Spinal cord (tissue), 10 donors: Measurements from ENCODE around the gene PKNOX2. TPM values are rescaled to one million over a fixed set of nuclear protein-coding genes. Genes with fewer than 3 reads are reported as not detected.

Experiments used
- DNase-seq, 6 donors: peaks; one replicate each; pipeline versions ENCODE4 v3.0.0 to v3.0.0-alpha.2; 2013 to 2015; ENCODE audit warnings: low spot score in 6 of 6, low read depth in 4 of 6
- H3K27ac ChIP-seq: one replicate; pipeline ENCODE4 v1.5.1; 2013; ENCODE audit warnings: low read depth, low read length, control low read depth
- H3K27me3 ChIP-seq: one replicate; pipeline ENCODE4 v1.6.1; 2013; ENCODE audit warnings: low read length; ENCODE audit not compliant: control insufficient read depth, insufficient read depth
- H3K36me3 ChIP-seq: one replicate; pipeline ENCODE4 v1.6.1; 2013; ENCODE audit warnings: low read length; ENCODE audit not compliant: control insufficient read depth, insufficient read depth
- H3K4me1 ChIP-seq: one replicate; pipeline ENCODE4 v1.6.1; 2013; ENCODE audit warnings: low read length; ENCODE audit not compliant: control insufficient read depth, insufficient read depth
- H3K4me3 ChIP-seq: one replicate; pipeline ENCODE4 v1.5.1; 2013; ENCODE audit warnings: low read depth, low read length, control low read depth
- H3K9me3 ChIP-seq: one replicate; pipeline ENCODE4 v1.6.1; 2013; ENCODE audit warnings: low read length; ENCODE audit not compliant: control insufficient read depth, insufficient read depth
- WGBS: methylation state at CpG from one replicate; pipeline ENCODE4 v1.1.5; 2013; ENCODE audit warnings: missing lambda C conversion rate; ENCODE audit not compliant: insufficient coverage; 5-methylcytosine and 5-hydroxymethylcytosine counted together
- polyA plus RNA-seq, 2 donors: library from polyadenylated mRNA; unstranded; fragments of 120-200 nt; gene quantifications; one replicate each; pipeline ENCODE4 v1.2.1, GENCODE V29; 2013; ENCODE audit not compliant: insufficient read length in 2 of 2
- total RNA-seq, 2 donors: library from RNA; depleted of rRNA in 1 of 2; stranded (reverse); fragments of 120-200 nt in 1 of 2; fragments of >200 nt in 1 of 2; gene quantifications; one replicate each; pipeline versions ENCODE4 v1.2.3 to v1.2.4, GENCODE V29; 2013 to 2014
- donor health status: healthy.

PKNOX2 gene
- total and polyA plus RNA-seq, 4 donors = 10.6 to 41.2 (median 26.6) TPM

GRCh38 chr11:125315079-125315740 lies 150.7 kb downstream of the PKNOX2 start:
- Histone ChIP-seq H3K36me3 (peaks cover 3% of the 10 kb centered on the region), H3K4me3 (no peak overlapping the region), H3K9me3 (no peaks in the 10 kb centered on the region), H3K4me1 (peaks cover 31% of the 10 kb centered on the region), H3K27ac (peak overlapping the region; percentile 7), H3K27me3 (no peaks in the 10 kb centered on the region)
- WGBS = 32% methylated on average over 6 of the region's 7 CpGs
- DNase-seq = peak in 2 of 6 donors; percentile 78 to 94

- peaks cover 3% of the 10 kb centered on the region for H3K36me3 ChIP-seq
- no peak for DNase-seq
- no peak overlapping the region for H3K4me3 ChIP-seq
- H3K27me3 ChIP-seq = no peaks in the 10 kb centered on the region
- H3K27ac ChIP-seq = no peak overlapping the region
- peaks cover 35% of the 10 kb centered on the region for H3K4me1 ChIP-seq
- 33% methylated on average over 1 of the region's 2 CpGs for WGBS
- H3K9me3 ChIP-seq = no peaks in the 10 kb centered on the region
These were observed 152.9 kb downstream of the PKNOX2 start for GRCh38 chr11:125317416-125317815.

- H3K4me3 ChIP-seq = no peak overlapping the region
- no peak overlapping the region for H3K27ac ChIP-seq
- H3K9me3 ChIP-seq = no peaks in the 10 kb centered on the region
- peaks cover 19% of the 10 kb centered on the region for H3K4me1 ChIP-seq
- no peaks in the 10 kb centered on the region for H3K27me3 ChIP-seq
- H3K36me3 ChIP-seq = no peaks in the 10 kb centered on the region
- no peak for DNase-seq
- no CpG with 5 or more reads among the region's 1 CpG for WGBS
These were observed 155.1 kb downstream of the PKNOX2 start for GRCh38 chr11:125319649-125320048.

GRCh38 chr11:125320347-125321076 lies 156.0 kb downstream of the PKNOX2 start:
- Histone ChIP-seq H3K27ac (no peak overlapping the region), H3K36me3 (no peaks in the 10 kb centered on the region), H3K9me3 (no peaks in the 10 kb centered on the region), H3K4me3 (no peak overlapping the region), H3K27me3 (no peaks in the 10 kb centered on the region), H3K4me1 (peaks cover 12% of the 10 kb centered on the region)
- 67% methylated on average over 1 of the region's 4 CpGs for WGBS
- DNase-seq = no peak

- Histone ChIP-seq H3K9me3 (no peaks in the 10 kb centered on the region), H3K36me3 (no peaks in the 10 kb centered on the region), H3K4me1 (peaks cover 13% of the 10 kb centered on the region), H3K4me3 (no peak overlapping the region), H3K27ac (no peak overlapping the region), H3K27me3 (no peaks in the 10 kb centered on the region)
- WGBS = 95% methylated on average over 7 of the region's 8 CpGs
- no peak for DNase-seq
These were observed 157.7 kb downstream of the PKNOX2 start for GRCh38 chr11:125322289-125322688.

- no peak for DNase-seq
- Histone ChIP-seq H3K27ac (no peak overlapping the region), H3K27me3 (no peaks in the 10 kb centered on the region), H3K4me1 (peaks cover 28% of the 10 kb centered on the region), H3K9me3 (no peaks in the 10 kb centered on the region), H3K36me3 (no peaks in the 10 kb centered on the region), H3K4me3 (no peak overlapping the region)
- no CpG with 5 or more reads among the region's 3 CpGs for WGBS
These were observed 160.6 kb downstream of the PKNOX2 start for GRCh38 chr11:125325196-125325595.

GRCh38 chr11:125326126-125326525 lies 161.6 kb downstream of the PKNOX2 start:
- Histone ChIP-seq H3K4me1 (peaks cover 31% of the 10 kb centered on the region), H3K4me3 (no peak overlapping the region), H3K36me3 (no peaks in the 10 kb centered on the region), H3K9me3 (no peaks in the 10 kb centered on the region), H3K27ac (no peak overlapping the region), H3K27me3 (no peaks in the 10 kb centered on the region)
- 96% methylated on average over 4 of the region's 4 CpGs for whole genome bisulfite sequencing
- no peak for DNase-seq

- DNase-seq = peak in 1 of 6 donors; percentile 55
- Histone ChIP-seq H3K4me1 (peaks cover 36% of the 10 kb centered on the region), H3K27ac (no peak overlapping the region), H3K9me3 (no peaks in the 10 kb centered on the region), H3K27me3 (no peaks in the 10 kb centered on the region), H3K36me3 (peaks cover under 1% of the 10 kb centered on the region), H3K4me3 (no peak overlapping the region)
- WGBS = 56% methylated on average over 5 of the region's 7 CpGs
These were observed 163.1 kb downstream of the PKNOX2 start for GRCh38 chr11:125327518-125328224.

GRCh38 chr11:125328225-125328580 lies 163.7 kb downstream of the PKNOX2 start:
- DNase-seq = no peak
- 100% methylated on average over 1 of the region's 1 CpG for WGBS
- no peaks in the 10 kb centered on the region for H3K27me3 ChIP-seq
- no peaks in the 10 kb centered on the region for H3K9me3 ChIP-seq
- no peak overlapping the region for H3K4me3 ChIP-seq
- H3K36me3 ChIP-seq = peaks cover 4% of the 10 kb centered on the region
- no peak overlapping the region for H3K27ac ChIP-seq
- H3K4me1 ChIP-seq = peaks cover 36% of the 10 kb centered on the region
